OCI-LY7 (cell line): Measurements from ENCODE around the gene FAM107A. TPM values are rescaled to one million over a fixed set of nuclear protein-coding genes. Genes with fewer than 3 reads are reported as not detected.

Experiments used
- BruUV-seq: library from RNA; stranded (reverse); fragments of 400-500 nt; replicated peaks from 2 replicates; lab custom pipeline; 2021; lab: Mats Ljungman, UMichigan
- CTCF ChIA-PET: fragments of 300-600 bp; sonication (Branson Sonifier 250); formaldehyde crosslinking; loops from one replicate; lab custom pipeline; 2022; ENCODE audit warnings: antibody characterized with exemption; ENCODE audit not compliant: unreplicated experiment; lab: Charles Lee
- POLR2A ChIA-PET: fragments of 300-600 bp; sonication (Branson Sonifier 250); formaldehyde crosslinking; loops from one replicate; lab custom pipeline; 2022; ENCODE audit warnings: antibody characterized with exemption; lab: Charles Lee
- DNase-seq: peaks from one replicate; pipeline ENCODE4 v3.0.0-alpha.2; 2015; ENCODE audit warnings: low spot score
- H2AFZ ChIP-seq: fragments of 200-600 bp; sonication (generic), shearing (Covaris generic); 2 replicates; pipeline ENCODE4 v1.6.1; 2014; ENCODE audit warnings: mild to moderate bottlenecking, antibody characterized with exemption, low read length, moderate library complexity
- H3K27ac ChIP-seq: fragments of 200-600 bp; sonication (generic); 2 replicates; pipeline ENCODE4 v1.5.1; 2014; ENCODE audit warnings: mixed run types, low read depth, mild to moderate bottlenecking, moderate library complexity, low read length, inconsistent platforms; ENCODE audit not compliant: poor library complexity, severe bottlenecking
- H3K36me3 ChIP-seq: fragments of 200-600 bp; sonication (generic); 2 replicates; pipeline ENCODE4 v1.6.1; 2014; ENCODE audit warnings: mild to moderate bottlenecking, antibody characterized with exemption, low read length, moderate library complexity, mixed read lengths; ENCODE audit not compliant: insufficient read depth
- H3K4me1 ChIP-seq: fragments of 200-600 bp; sonication (generic); 2 replicates; pipeline ENCODE4 v1.5.1; 2014; ENCODE audit warnings: mild to moderate bottlenecking, low read length; ENCODE audit not compliant: insufficient read depth, poor library complexity, severe bottlenecking
- H3K4me2 ChIP-seq: fragments of 200-600 bp; sonication (generic); 2 replicates; pipeline ENCODE4 v1.6.1; 2014; ENCODE audit warnings: mild to moderate bottlenecking, low read length
- H3K4me3 ChIP-seq: fragments of 200-600 bp; sonication (generic); 2 replicates; pipeline ENCODE4 v1.5.1; 2014; ENCODE audit warnings: mild to moderate bottlenecking, low read depth, low read length; ENCODE audit not compliant: poor library complexity, severe bottlenecking
- H3K79me2 ChIP-seq: fragments of 200-600 bp; sonication (generic); 2 replicates; pipeline ENCODE4 v1.6.1; 2016; ENCODE audit warnings: low read depth, mild to moderate bottlenecking, low read length, moderate library complexity, mixed read lengths; ENCODE audit not compliant: insufficient read depth
- H3K9me2 ChIP-seq: fragments of 200-600 bp; sonication (generic); 2 replicates; pipeline ENCODE4 v1.6.1; 2016; ENCODE audit warnings: mild to moderate bottlenecking, low read length, mixed read lengths; ENCODE audit not compliant: insufficient read depth
- H3K9me3 ChIP-seq: fragments of 200-600 bp; sonication (generic); 2 replicates; pipeline ENCODE4 v1.6.1; 2014; ENCODE audit warnings: mild to moderate bottlenecking, mixed run types, low read length, mixed read lengths
- H4K20me1 ChIP-seq: fragments of 200-600 bp; sonication (generic); 2 replicates; pipeline ENCODE4 v1.6.1; 2014; ENCODE audit warnings: mild to moderate bottlenecking, antibody characterized with exemption, low read length, moderate library complexity, mixed read lengths; ENCODE audit not compliant: insufficient read depth
- CTCF ChIP-seq: fragments of 200-600 bp; sonication (generic); conservative IDR thresholded peaks from 2 replicates; pipeline ENCODE4 v1.5.1; 2014; ENCODE audit warnings: mild to moderate bottlenecking, antibody characterized with exemption, low read length, moderate library complexity, mixed read lengths
- EZH2phosphoT487 ChIP-seq: fragments of 200-600 bp; sonication (generic); IDR thresholded peaks from 2 replicates; pipeline ENCODE4 v1.6.1; 2018; ENCODE audit warnings: low read depth, borderline replicate concordance, mild to moderate bottlenecking, mixed run types, antibody characterized with exemption, low read length, moderate library complexity, mixed read lengths
- intact Hi-C: fragments of 100-400 bp; cut with micrococcal nuclease; formaldehyde crosslinking; loops from one replicate; pipeline ENCODE4 v1.10.0; 2022; ENCODE audit not compliant: unreplicated experiment
- total RNA-seq, 2 experiments: library from RNA; depleted of rRNA in 1 of 2; stranded (reverse); fragments of >200 nt in 1 of 2; shearing (Covaris generic) in 1 of 2; gene quantifications; 2 replicates each; pipeline ENCODE4 v1.2.3, GENCODE V29; 2014 to 2022

Gene FAM107A
- total RNA-seq, 2 experiments from 2014 or later = not detected

GRCh38 chr3:58518291-58518789 is 58.9 kb downstream of the FAM107A start:
- Histone ChIP-seq H3K79me2 (no peaks in the 10 kb centered on the region), H3K4me1 (no peaks in the 10 kb centered on the region), H3K27ac (no peak overlapping the region), H3K9me2 (no peaks in the 10 kb centered on the region), H3K4me3 (no peak overlapping the region), H4K20me1 (no peaks in the 10 kb centered on the region), H3K9me3 (no peaks in the 10 kb centered on the region), H3K4me2 (no peak overlapping the region), H3K36me3 (no peaks in the 10 kb centered on the region), H2AFZ (no peak overlapping the region)
- BruUV-seq = no TSS peak
- POLR2A ChIA-PET = interaction anchor here (0.6 to 0.7 kb wide), 3 partner anchors 20 to 258 kb away, joined by 3 to 6 read pairs (median 6); no protein-coding TSS in a partner anchor
- TF ChIP-seq CTCF (no peak), EZH2phosphoT487 (no peak)
- no peak for DNase-seq
- CTCF ChIA-PET = no interaction called here
- intact Hi-C loops = no loop called here

GRCh38 chr3:58514405-58514804 is 62.8 kb downstream of the FAM107A start:
- BruUV-seq = no TSS peak

More at GRCh38 chr3:58514405-58514804, 62.8 kb downstream of the FAM107A start:
- Histone ChIP-seq H4K20me1 (no peaks in the 10 kb centered on the region), H3K4me3 (no peak overlapping the region), H3K9me3 (no peaks in the 10 kb centered on the region), H3K27ac (no peak overlapping the region), H3K36me3 (no peaks in the 10 kb centered on the region), H2AFZ (no peak overlapping the region), H3K9me2 (no peaks in the 10 kb centered on the region), H3K79me2 (no peaks in the 10 kb centered on the region), H3K4me1 (no peaks in the 10 kb centered on the region), H3K4me2 (no peak overlapping the region)
- TF ChIP-seq EZH2phosphoT487 (no peak), CTCF (no peak)
- ChIA-PET CTCF (no interaction called here), POLR2A (no interaction called here)
- DNase-seq = no peak
- intact Hi-C loops = no loop called here

Other genes starting within 250 kb of the FAM107A start
- 51.3 and 68.7 TPM in 2 replicates for gene PXK, start 244.5 kb downstream of the FAM107A start, total RNA-seq (2014; rRNA removed; shearing (Covaris generic))
- gene PXK, start 244.5 kb downstream of the FAM107A start, total RNA-seq (2022) = 125 and 146 TPM in 2 replicates
- gene PDHB, start 143.6 kb downstream of the FAM107A start, total RNA-seq (2014; rRNA removed; shearing (Covaris generic)) = 60.8 and 76.8 TPM in 2 replicates
- 82.4 and 86.6 TPM in 2 replicates for gene PDHB, start 143.6 kb downstream of the FAM107A start, total RNA-seq (2022)
- gene KCTD6, start 85.3 kb downstream of the FAM107A start, total RNA-seq (2014; rRNA removed; shearing (Covaris generic)) = 12.6 and 17.1 TPM in 2 replicates
- gene KCTD6, start 85.3 kb downstream of the FAM107A start, total RNA-seq (2022) = 16.4 and 16.6 TPM in 2 replicates
- gene ACOX2, start 40.2 kb downstream of the FAM107A start, total RNA-seq (2014; rRNA removed; shearing (Covaris generic)) = not detected in 2 replicates
- not detected in 2 replicates for gene ACOX2, start 40.2 kb downstream of the FAM107A start, total RNA-seq (2022)
- not detected in 2 replicates for gene FAM3D, start 89.4 kb upstream of the FAM107A start, total RNA-seq (2014; rRNA removed; shearing (Covaris generic))
- not detected in 2 replicates for gene FAM3D, start 89.4 kb upstream of the FAM107A start, total RNA-seq (2022)